ENCODE results near the gene PDE1C. TPM values are rescaled to one million over a fixed set of nuclear protein-coding genes. Genes with fewer than 3 reads are reported as not detected.

PDE1C gene
- total and polyA plus RNA-seq, 2 donors (not counting 1 experiment from before 2014, with no cell fraction given): 0.52 TPM; not detected in 1

DNA sequence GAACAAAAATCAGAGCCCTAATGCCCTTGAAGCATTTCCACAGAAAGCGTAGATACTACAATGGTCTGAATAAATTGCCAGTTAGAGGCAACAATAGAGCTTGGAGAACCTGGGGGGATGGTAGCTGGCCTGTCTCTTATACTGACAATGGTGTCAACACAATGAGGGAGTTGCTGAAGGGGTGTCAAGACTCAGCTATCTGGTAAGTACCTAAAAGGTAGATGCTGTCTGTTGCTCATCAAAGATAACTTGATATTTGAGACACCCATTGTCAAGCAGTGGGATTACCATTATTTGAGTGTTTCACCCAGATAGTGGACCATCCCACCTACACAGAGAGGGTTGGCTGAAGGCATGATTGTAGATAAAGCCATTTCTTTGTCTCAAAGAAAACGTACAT is 72.8 kb downstream of the PDE1C start:
- H2AFZ ChIP-seq (ENCODE audit: insufficient read depth, low read depth, low read length, poor library complexity, severe bottlenecking): no peak overlapping the region
- ChIA-PET POLR2A (no interaction called here), CTCF (no interaction called here)
- H3K4me1 ChIP-seq (ENCODE audit: control insufficient read depth in 2 of 2, insufficient read depth in 2 of 2, low read length in 2 of 2): no peaks in the 10 kb centered on the region
- H3K4me1 Mint-ChIP-seq: no peaks in the 10 kb centered on the region
- H3K9me3 ChIP-seq (ENCODE audit: control extremely low read depth in 1 of 3, control insufficient read depth in 2 of 3, insufficient read depth in 1 of 3, low read length in 2 of 3): no peaks in the 10 kb centered on the region
- TF ChIP-seq EZH2 (IDR thresholded peaks at IDR 0.05; ENCODE audit: borderline replicate concordance, insufficient read depth, low read depth, low read length, poor library complexity, severe bottlenecking) (no peak), CTCF (IDR thresholded peaks at IDR 0.05) (no peak)
- no peaks in the 10 kb centered on the region for H3K79me2 ChIP-seq (ENCODE audit: control insufficient read depth, insufficient read depth, low read length)
- no peak overlapping the region for H3K4me2 ChIP-seq (replicated peaks; ENCODE audit: low read depth, low read length, poor library complexity, severe bottlenecking)
- no peak overlapping the region for H3K27ac Mint-ChIP-seq
- H3K36me3 ChIP-seq (replicated peaks in 1 of 2; ENCODE audit: control extremely low read depth in 1 of 2, control insufficient read depth in 1 of 2, extremely low read depth in 1 of 2, insufficient read depth in 2 of 2, low read length in 1 of 2): no peaks in the 10 kb centered on the region
- intact Hi-C loops (cut with micrococcal nuclease): no loop called here
- H3K27me3 ChIP-seq (replicated peaks in 1 of 4; ENCODE audit: control extremely low read depth in 1 of 4, control insufficient read depth in 3 of 4, insufficient read depth in 4 of 4, low read length in 3 of 4): no peaks in the 10 kb centered on the region
- no peaks in the 10 kb centered on the region for H3K27me3 Mint-ChIP-seq
- no peaks in the 10 kb centered on the region for H4K20me1 ChIP-seq (ENCODE audit: control insufficient read depth, insufficient read depth, low read length, poor library complexity, severe bottlenecking)
- H3K4me3 ChIP-seq (ENCODE audit: control extremely low read depth in 1 of 5, extremely low read depth in 1 of 5, insufficient read depth in 1 of 5, low read depth in 2 of 5, low read length in 4 of 5): no peak overlapping the region
- no peak overlapping the region for H3K27ac ChIP-seq (ENCODE audit: low read length in 2 of 2)
- no peak for DNase-seq
- H3K4me3 Mint-ChIP-seq: no peak overlapping the region
- ATAC-seq (ENCODE audit: low read depth): no peak
- peaks cover 5% of the 10 kb centered on the region for H3K9me3 Mint-ChIP-seq (ENCODE audit: insufficient read depth)
- H3K9ac ChIP-seq (ENCODE audit: low read length): no peak overlapping the region
- 83% methylated on average over 1 of the region's 2 CpGs for WGBS (ENCODE audit: insufficient coverage)

GRCh38 chr7:31995134-31995533 is 75.1 kb downstream of the PDE1C start:
- no peak for ATAC-seq (ENCODE audit: low read depth)
- H3K4me1 ChIP-seq (ENCODE audit: control insufficient read depth in 2 of 2, insufficient read depth in 2 of 2, low read length in 2 of 2): no peaks in the 10 kb centered on the region
- H3K79me2 ChIP-seq (ENCODE audit: control insufficient read depth, insufficient read depth, low read length): no peaks in the 10 kb centered on the region
- Mint-ChIP-seq H3K4me3 (no peak overlapping the region), H3K4me1 (no peaks in the 10 kb centered on the region), H3K27me3 (no peaks in the 10 kb centered on the region), H3K27ac (no peak overlapping the region), H3K9me3 (ENCODE audit: insufficient read depth) (no peaks in the 10 kb centered on the region)
- H3K4me2 ChIP-seq (replicated peaks; ENCODE audit: low read depth, low read length, poor library complexity, severe bottlenecking): no peak overlapping the region
- no peak overlapping the region for H3K4me3 ChIP-seq (ENCODE audit: control extremely low read depth in 1 of 5, extremely low read depth in 1 of 5, insufficient read depth in 1 of 5, low read depth in 2 of 5, low read length in 4 of 5)
- no peak overlapping the region for H2AFZ ChIP-seq (ENCODE audit: insufficient read depth, low read depth, low read length, poor library complexity, severe bottlenecking)
- DNase-seq: no peak
- ChIA-PET CTCF (no interaction called here), POLR2A (no interaction called here)
- H4K20me1 ChIP-seq (ENCODE audit: control insufficient read depth, insufficient read depth, low read length, poor library complexity, severe bottlenecking): no peaks in the 10 kb centered on the region
- no peaks in the 10 kb centered on the region for H3K9me3 ChIP-seq (ENCODE audit: control extremely low read depth in 1 of 3, control insufficient read depth in 2 of 3, insufficient read depth in 1 of 3, low read length in 2 of 3)
- H3K36me3 ChIP-seq (replicated peaks in 1 of 2; ENCODE audit: control extremely low read depth in 1 of 2, control insufficient read depth in 1 of 2, extremely low read depth in 1 of 2, insufficient read depth in 2 of 2, low read length in 1 of 2): no peaks in the 10 kb centered on the region
- no peak for TF ChIP-seq EZH2 (IDR thresholded peaks at IDR 0.05; ENCODE audit: borderline replicate concordance, insufficient read depth, low read depth, low read length, poor library complexity, severe bottlenecking)
- TF ChIP-seq CTCF (IDR thresholded peaks at IDR 0.05): no peak
- intact Hi-C loops (cut with micrococcal nuclease): no loop called here
- H3K27me3 ChIP-seq (replicated peaks in 1 of 4; ENCODE audit: control extremely low read depth in 1 of 4, control insufficient read depth in 3 of 4, insufficient read depth in 4 of 4, low read length in 3 of 4): no peaks in the 10 kb centered on the region
- H3K27ac ChIP-seq (ENCODE audit: low read length in 2 of 2): no peak overlapping the region
- H3K9ac ChIP-seq (ENCODE audit: low read length): no peak overlapping the region
- 90% methylated on average over 2 of the region's 2 CpGs for WGBS (ENCODE audit: insufficient coverage)
